Nephron progenitor cell (in vitro differentiated cells): ENCODE results near the gene C14orf132.

ENCODE experiments used
- DNase-seq: peaks from one replicate; pipeline ENCODE4 v3.0.0; 2021
- H3K27ac Mint-ChIP-seq: 2 replicates; pipeline ENCODE4 v1.8.0; 2021; ENCODE audit warnings: mild to moderate bottlenecking, moderate library complexity, mixed read lengths
- H3K27me3 Mint-ChIP-seq: 2 replicates; pipeline ENCODE4 v1.8.0; 2021; ENCODE audit warnings: mild to moderate bottlenecking, low read depth, mixed read lengths; ENCODE audit not compliant: poor library complexity
- H3K36me3 Mint-ChIP-seq: 2 replicates; pipeline ENCODE4 v1.8.0; 2021; ENCODE audit warnings: low read depth, mixed read lengths
- H3K4me1 Mint-ChIP-seq: 2 replicates; pipeline ENCODE4 v1.8.0; 2021; ENCODE audit warnings: mixed read lengths
- H3K4me3 Mint-ChIP-seq: 2 replicates; pipeline ENCODE4 v1.8.0; 2021; ENCODE audit warnings: mild to moderate bottlenecking, moderate library complexity, mixed read lengths
- H3K9me3 Mint-ChIP-seq: 2 replicates; pipeline ENCODE4 v1.8.0; 2021; ENCODE audit warnings: mild to moderate bottlenecking, moderate library complexity, mixed read lengths
- CTCF ChIP-seq: fragments of 200-600 bp; sonication (generic); IDR thresholded peaks from 2 replicates; pipeline ENCODE4 v1.5.0; 2021; ENCODE audit warnings: antibody characterized with exemption

The C14orf132 gene

GRCh38 chr14:96017882-96018281 is 21.3 kb upstream of the C14orf132 start:
- TF ChIP-seq CTCF = no peak
- Mint-ChIP-seq H3K27me3 (peaks cover 19% of the 10 kb centered on the region), H3K9me3 (peaks cover 32% of the 10 kb centered on the region), H3K4me1 (peaks cover 18% of the 10 kb centered on the region), H3K27ac (no peak overlapping the region), H3K4me3 (no peak overlapping the region), H3K36me3 (no peaks in the 10 kb centered on the region)
- DNase-seq = no peak

- no peak for DNase-seq
- Mint-ChIP-seq H3K27me3 (peaks cover 30% of the 10 kb centered on the region), H3K9me3 (no peaks in the 10 kb centered on the region), H3K4me1 (peaks cover 19% of the 10 kb centered on the region), H3K36me3 (no peaks in the 10 kb centered on the region), H3K4me3 (no peak overlapping the region), H3K27ac (no peak overlapping the region)
- TF ChIP-seq CTCF = no peak
These were observed 11.5 kb upstream of the C14orf132 start for GRCh38 chr14:96027431-96028355.

- H3K4me3 Mint-ChIP-seq = no peak overlapping the region
- H3K4me1 Mint-ChIP-seq = peaks cover 19% of the 10 kb centered on the region
These were observed 10.0 kb upstream of the C14orf132 start for GRCh38 chr14:96029089-96029645.

GRCh38 chr14:96030108-96030760 is 8.9 kb upstream of the C14orf132 start:
- Mint-ChIP-seq H3K4me1 (peaks cover 19% of the 10 kb centered on the region), H3K27ac (no peak overlapping the region), H3K27me3 (peaks cover 33% of the 10 kb centered on the region), H3K9me3 (no peaks in the 10 kb centered on the region), H3K4me3 (no peak overlapping the region), H3K36me3 (no peaks in the 10 kb centered on the region)
- no peak for TF ChIP-seq CTCF
- no peak for DNase-seq

More at GRCh38 chr14:96029089-96029645, 10.0 kb upstream of the C14orf132 start:
- Mint-ChIP-seq H3K9me3 (no peaks in the 10 kb centered on the region), H3K36me3 (no peaks in the 10 kb centered on the region), H3K27me3 (peaks cover 26% of the 10 kb centered on the region), H3K27ac (no peak overlapping the region)
- DNase-seq = no peak
- no peak for TF ChIP-seq CTCF

- H3K36me3 Mint-ChIP-seq = no peaks in the 10 kb centered on the region
- no peak overlapping the region for H3K27ac Mint-ChIP-seq
- DNase-seq = no peak
- no peaks in the 10 kb centered on the region for H3K9me3 Mint-ChIP-seq
- no peak overlapping the region for H3K4me3 Mint-ChIP-seq
- no peak for TF ChIP-seq CTCF
- peaks cover 19% of the 10 kb centered on the region for H3K4me1 Mint-ChIP-seq
- peaks cover 36% of the 10 kb centered on the region for H3K27me3 Mint-ChIP-seq
These were observed 7.5 kb upstream of the C14orf132 start for GRCh38 chr14:96031691-96032090.
